Left lobe of liver (tissue), 2 donors: ENCODE measurements around the gene SLC43A2. TPM values are rescaled to one million over a fixed set of nuclear protein-coding genes. Genes with fewer than 3 reads are reported as not detected.
"Not testable (repeated sequence)": the region's sequence is repeated elsewhere in the genome, so short reads cannot be mapped to it uniquely, and the experiment has no call there.

ENCODE experiments used
- ATAC-seq: fragments of 200-7000 bp; cut with Tn5 transposase; one replicate; pipeline ENCODE4 v1.9.1; 2020; ENCODE audit warnings: mild to moderate bottlenecking, moderate library complexity
- DNase-seq: peaks from one replicate; pipeline ENCODE4 v3.0.0-alpha.2; 2020; ENCODE audit warnings: low spot score
- total RNA-seq: library from RNA; stranded (reverse); gene quantifications from one replicate; pipeline ENCODE4 v1.2.1, GENCODE V29; 2021
- donor health status: DM: no; HTN: no; CAD: no; lungs with moderate emphysema.
- donor health status: DM: no; HTN: yes; CAD: no.

Gene SLC43A2
- total RNA-seq, 1 donor from 2014 or later: 3.1 TPM

DNA sequence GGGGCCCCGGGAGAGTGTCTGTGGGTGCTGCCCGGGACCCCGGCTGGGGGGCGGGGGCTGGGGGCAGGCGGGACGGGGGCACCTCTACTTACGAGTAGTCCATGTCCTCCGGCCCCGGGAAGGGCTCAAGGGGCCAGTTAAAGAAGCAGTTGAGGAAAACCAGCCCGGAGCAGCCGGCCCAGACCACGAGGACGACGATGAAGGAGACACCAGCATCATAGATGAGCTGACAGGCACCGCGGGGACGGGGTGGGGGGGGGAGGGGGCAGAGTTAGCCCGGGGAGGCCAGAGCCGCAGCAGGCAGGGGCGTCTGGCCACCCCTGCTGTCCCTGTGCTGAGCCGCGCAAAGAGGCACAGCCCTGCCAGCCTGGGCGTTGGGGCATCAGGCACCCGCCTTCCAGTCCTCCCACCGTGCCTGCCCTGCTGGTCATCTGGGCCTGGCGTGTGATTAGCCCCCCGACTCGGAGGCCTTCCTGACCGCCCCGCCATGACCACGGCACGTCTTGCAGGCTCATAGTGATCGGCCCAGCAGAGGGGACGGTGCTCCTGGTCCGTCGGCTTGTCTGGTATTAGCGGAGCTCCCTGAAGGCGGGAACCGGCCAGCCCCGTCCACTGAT, 37.1 kb downstream of the SLC43A2 start:
- DNase-seq (no peak), ATAC-seq (no peak)

DNA sequence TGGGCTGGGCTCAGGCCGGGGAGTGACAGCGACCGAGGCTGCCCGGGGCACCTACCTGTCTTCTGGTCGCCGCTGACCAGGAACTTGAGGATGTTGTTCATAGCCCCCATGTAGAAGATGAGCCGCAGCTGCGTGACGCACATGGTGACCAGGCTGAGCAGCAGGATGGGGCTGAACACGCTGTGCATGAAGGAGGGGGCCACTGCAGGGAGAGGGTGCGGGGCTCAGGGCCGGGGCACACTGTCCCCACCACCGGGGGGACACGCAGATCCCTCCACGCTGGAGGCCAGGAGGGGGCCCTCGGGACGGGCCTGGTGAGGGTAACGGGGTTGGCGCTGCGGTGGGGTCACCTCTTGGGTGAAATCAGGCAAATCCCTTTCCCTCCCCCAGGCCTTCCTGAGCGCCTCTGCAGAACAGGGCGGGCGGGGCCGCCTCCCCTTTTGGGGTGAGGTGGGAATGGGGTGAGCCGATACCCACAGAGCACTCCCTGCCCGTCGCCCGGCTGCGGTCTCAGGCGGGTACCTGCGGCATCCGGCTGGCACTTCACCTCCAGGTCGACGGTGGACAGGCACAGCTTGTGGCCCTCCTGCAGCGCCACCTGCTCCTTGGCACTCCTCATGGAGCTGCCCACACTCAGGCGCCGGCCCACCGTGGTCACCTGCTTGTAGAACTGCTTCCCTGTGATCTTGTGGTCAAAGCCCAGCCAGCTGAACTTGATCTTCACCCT, 37.7 kb downstream of the SLC43A2 start:
- ATAC-seq (no peak), DNase-seq (no peak)

DNA sequence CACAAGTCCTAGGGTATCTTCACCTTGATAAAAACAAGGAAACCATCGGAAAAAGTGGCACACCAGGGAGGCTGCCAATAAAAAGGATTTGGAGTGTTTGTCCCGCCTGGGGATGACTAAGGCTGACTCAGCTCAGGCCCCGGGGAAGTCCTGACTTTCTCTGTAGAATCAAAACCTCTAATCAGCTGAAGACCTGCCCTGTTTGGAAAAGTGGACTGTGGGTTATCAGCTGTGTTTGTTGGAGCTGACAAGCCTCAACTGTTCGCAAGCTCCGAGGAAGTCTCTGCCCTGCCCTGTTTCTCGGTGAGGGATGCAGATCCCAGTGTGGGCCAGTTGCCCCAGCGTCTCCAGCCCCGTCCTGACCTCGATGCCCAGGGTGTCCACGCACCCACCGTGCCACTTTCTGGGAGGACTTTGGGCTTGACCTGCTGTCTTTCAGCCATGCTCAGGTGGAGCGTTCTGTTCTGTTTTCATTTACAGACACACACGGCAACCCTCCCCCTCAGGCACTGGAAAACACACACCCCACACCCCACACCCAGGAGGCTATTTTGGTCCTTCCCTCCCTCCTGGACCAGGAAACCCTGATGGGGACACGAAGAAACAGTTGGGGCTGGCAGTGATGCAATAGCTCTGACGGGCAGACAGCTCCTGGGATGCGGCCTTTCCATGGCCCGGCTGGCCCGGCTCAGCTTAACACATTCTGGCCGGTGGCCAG, 38.4 kb downstream of the SLC43A2 start:
- DNase-seq: no peak

DNA sequence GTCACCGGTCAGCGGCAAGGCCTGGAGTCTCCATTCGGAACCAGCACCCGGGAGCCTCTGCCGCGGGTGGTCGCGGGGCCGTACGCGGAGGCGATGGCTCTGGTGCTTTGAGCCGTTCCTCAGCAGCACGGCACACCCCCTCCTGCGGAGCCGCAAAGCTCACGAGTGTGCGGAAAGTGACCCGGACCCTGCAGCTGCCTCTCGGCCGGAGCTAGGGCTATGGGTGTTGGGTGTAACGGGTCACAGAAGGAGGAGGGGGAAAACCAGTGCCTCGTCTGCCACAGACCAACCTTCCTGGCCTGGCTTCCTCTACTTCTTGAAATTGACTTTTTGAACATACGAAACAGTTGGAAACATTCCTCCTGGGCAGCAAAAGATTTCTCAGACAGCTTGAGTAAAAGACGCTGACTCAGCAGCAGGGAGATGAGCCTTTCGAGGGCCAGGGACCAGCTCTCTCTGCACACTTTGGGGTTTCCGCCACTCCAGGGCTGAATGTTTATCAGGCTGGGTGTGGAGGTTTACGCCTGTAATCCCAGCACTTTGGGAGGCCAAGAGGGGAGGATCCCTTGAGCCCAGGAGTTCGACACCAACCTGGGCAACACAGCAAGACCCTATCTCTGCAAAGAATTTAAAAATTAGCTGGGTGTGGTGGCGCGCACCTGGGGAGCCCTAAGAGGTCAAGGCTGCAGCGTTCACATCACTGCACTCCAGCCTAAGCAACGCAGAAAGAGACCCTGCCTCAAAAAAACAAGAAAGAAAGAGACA, 39.6 kb downstream of the SLC43A2 start:
- DNase-seq: no peak
- ATAC-seq: no peak

More for the DNA sequence above, 38.4 kb downstream of the SLC43A2 start:
- peak; percentile 49 for ATAC-seq

DNA sequence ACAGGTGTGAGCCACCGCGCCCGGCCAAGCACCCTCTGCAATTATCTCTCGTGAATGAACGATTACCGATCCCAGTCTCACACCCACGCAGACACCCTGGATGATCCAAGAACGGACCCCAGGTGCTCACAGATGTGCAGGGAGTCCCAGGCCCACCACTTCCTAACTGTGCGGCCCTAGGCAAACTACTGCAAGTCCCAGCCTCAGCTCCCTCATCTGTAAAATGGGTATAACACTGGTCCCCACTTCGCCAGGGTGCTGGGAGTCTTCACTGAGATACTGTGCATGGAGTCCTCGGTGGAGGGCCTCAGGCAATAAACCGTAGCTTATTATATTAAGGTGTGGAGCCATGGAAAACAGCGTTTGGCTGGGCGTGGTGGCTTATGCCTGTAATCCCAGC, 44.5 kb downstream of the SLC43A2 start:
- no peak for DNase-seq
- no peak for ATAC-seq

DNA sequence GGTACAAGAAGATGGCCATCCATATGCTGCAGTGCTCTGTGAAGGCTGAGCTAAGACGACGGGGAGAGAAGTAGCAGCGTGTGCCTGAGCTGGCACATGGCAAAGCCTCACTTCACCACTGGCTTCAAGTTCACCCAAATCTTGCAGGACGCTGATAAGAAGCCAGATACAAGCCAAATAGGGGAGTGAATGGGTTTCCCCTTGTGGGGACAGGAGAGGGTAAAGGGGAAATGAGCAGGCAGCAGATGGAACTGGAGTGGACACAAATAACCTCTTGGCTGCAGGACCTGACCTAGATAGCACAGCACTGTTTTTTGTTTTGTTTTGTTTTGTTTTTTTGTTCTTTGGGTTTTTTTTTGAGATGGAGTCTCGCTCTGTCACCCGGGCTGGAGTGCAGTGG, 45.1 kb downstream of the SLC43A2 start:
- DNase-seq (no peak), ATAC-seq (no peak)

DNA sequence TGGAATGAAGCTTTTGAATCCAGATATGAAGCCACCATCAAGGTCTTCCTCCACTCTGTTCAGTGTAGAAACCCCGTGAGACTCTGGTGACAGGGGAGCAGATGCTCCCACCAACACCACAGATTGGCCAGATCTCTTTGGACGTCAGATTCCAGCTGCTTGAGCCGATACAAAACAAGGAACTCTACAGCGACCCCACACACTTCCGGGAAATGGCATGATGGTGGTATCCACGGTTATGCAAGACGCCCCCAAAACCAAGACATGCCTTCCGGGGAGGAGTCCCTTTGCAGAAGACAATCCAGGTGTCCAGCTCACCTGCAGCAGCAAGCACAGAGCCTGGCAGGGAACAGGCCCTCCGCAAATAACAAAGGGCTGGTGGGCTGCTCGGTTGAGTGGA, 46.3 kb downstream of the SLC43A2 start:
- no peak for ATAC-seq
- no peak for DNase-seq

DNA sequence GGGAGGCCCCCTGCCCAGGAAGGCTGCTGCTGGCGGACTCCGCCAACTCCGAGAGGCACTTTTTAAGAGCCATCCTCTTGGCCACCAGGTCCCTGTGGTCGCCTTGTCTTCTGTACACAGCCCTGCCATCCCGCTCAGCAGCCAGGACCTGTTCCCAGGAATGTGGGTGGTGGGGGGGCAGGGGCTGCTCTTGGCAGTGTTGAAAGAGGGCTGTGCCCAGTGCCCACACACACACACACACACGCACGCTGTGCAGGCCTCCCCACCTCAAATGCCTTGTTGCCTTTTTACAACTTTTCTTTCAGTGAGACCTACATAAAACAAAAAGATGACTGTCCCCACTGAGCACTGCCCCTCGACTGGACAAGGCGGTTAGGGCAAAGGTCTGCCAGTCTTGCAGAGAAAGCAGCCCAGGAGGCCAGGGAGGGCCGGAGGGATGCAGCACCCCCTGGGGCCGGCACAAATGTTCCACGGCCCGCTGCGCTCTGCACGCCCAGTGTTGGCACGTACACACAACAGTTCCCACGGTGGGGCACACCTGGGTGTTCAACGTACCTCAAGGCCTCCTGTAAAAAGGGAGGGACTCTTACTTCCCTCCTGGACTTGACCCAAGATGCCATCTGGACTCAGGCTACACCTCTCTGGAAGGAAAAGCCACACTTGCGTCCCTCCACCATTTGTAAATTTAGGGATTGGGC, 47.5 kb downstream of the SLC43A2 start:
- DNase-seq: no peak
- peak; percentile 2 for ATAC-seq

DNA sequence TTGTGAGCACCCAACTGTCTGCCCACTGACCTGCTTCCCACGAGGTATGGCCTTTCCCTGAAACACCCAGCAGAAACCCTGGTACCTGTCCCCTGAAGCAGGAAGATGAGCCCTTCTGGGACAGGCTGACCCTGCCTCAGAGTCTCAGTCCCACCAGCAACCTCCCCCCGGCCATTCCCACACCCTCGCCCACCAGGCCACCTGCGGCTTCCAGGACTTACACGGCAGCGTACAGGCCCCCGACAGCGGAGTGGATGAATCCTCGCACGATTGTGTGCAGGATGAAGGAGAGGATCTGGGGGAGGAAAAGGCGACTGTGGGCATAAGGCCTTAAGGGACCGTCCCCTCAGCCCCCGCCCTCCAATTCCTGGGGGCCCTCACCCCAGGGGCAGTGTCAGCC, 50.6 kb downstream of the SLC43A2 start:
- ATAC-seq (no peak), DNase-seq (no peak)

DNA sequence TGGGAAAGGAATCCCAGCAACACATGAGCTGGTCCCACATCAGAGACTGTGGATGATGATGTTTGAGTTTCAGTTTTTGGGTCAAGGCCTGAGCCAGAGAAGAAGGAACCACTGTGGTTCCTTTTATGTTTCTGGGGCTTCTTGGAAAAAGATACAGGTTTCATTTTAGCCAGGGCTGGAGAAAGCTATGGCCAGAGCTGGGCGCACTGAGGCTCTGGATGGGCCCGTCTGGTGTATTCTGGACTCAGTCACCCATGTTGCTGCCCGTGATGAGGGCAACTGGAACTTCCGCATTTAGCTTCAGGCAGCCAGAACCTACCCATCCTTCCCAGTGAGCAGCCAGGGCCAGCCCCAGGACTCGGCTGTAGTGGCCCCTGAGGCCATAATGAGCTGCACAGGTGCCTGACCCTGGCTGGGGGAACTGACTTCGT, 51.0 kb downstream of the SLC43A2 start:
- DNase-seq (no peak), ATAC-seq (no peak)

DNA sequence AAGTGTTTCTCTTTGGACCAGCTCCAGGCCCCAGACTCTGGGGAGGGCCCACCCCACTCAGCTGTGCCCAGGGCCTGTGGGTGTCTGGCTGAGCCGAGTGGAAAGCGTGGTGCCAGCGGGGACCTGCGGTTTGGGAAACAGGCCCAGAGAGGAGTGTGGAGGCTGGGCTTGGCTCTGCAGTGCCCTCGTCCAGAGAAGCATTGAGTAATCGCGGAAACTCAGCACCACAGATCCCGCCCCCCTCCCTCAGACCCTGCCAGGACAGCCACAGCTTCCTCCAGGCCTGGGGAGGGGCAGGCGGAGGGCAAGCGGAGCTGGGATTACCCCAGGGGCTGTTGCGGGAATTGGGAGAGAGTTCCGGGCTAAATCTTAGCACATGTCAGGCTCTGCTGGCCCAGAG, 51.5 kb downstream of the SLC43A2 start:
- DNase-seq: peak; percentile 92
- peak; percentile 78 for ATAC-seq

DNA sequence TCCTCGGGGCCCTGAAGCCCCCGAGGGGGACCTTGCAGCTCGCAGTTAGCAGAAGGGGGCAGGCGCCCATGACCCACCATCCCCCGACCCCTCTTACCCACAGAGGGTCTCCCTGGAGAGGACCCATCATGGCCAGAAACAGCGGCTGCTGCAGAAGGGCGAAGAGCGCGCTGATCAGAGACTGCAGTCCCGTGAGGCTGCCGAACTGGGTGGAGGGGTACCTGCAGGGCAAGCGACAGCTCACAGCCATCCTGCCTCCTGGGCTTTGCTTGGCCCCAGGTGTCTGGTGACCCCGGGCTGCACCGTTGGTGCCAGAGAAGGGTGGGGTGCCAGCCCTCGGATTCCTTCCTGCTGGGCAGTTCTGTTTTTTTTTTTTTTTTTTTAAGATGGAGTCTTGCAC, 52.1 kb downstream of the SLC43A2 start:
- no peak for DNase-seq

DNA sequence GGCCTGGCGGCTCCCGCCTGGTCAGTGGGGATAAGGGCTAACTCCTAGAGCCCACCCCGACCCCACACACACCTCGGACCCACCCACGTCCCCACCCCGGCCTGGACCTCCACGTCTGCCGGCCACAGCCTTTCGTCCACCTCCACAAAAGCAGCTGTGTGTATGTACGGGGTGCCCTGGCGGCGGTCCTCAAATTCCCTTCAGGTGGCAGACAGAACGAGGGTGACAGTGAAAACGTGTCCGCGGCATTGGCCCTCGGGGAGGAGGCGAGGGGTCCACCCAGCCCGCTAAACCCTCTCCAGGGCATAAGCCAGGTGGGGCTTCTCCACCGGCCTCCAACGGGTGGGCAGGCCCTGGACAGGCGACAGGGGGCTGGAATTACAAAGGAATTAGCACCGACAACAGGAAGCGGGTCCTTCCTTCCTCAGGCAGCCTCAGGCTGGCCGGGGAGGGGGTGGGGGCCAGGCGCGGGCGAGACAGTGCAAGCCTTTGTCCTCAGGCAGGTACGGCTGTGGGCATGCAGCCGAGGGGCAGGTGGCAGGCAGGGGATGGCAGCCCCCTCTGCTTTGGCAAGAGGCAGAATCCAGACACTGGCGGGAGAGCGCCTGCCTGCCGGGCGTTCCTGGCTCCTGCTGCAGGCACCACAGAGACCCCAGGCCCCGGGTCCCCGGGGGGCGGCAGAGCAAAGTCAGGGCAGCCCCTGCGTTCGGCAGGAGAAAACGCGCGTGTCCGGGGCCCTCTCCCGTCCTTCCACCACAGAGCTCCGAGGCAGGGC, 53.8 kb downstream of the SLC43A2 start:
- ATAC-seq (no peak), DNase-seq (no peak)

More for the DNA sequence above, 52.1 kb downstream of the SLC43A2 start:
- ATAC-seq: no peak

DNA sequence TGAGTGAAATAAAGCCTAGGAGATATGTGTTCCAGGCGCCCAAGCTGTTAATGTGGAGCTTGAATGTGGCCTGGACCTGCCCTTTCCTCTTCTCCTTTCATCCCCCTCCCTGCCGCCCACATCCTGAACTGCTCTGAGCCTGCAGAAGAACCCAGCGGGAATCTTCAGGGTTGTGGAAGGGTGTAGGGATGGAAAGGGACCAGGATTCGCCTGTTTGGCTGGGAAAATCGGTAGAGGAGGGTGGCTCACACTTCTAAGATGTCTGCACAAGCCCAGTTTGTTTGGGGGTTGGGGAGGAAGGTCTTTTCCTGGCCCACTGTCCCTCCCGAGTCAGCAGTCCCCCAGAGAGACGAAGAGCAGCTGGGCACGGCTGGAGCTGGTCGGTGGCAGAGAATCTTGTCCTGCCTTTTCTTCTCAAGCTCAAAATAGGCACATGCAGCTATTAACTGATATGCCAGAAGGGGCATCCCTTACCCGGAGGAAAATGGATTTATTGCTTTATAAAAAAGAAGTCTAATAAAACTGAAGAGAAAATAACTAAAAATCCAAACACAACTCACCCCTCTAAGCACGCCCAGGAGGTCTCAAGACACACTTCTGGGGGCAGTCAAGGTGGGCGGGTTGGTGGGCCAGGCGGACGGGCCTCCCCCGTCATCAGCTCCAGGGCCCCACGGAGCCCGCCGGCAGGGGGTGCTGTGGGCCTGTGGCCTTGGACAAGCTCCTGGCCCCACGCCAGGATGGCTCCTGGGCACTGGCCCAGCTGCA, 54.5 kb downstream of the SLC43A2 start:
- ATAC-seq: peak; percentile 80
- peak; percentile 90 for DNase-seq

DNA sequence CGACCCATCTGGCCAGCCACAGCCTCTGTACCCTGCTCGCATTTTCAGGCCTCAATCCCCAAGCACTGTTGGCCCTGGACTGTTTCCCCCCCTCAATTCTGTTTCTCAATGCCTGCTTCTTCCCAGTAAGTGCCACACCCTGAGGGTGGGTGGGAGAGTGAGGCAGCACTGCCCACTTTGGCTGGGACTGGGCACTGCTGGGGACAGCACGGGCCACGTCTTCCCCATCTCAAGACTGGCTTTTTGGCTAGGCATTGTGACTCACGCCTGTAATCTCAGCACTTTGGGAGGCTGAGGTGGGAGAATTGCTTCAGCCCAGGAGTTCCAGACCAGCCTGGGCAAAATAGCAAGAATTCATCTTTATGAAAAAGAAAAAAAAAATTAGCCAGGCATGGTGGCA, 56.0 kb downstream of the SLC43A2 start:
- not testable (repeated sequence) for DNase-seq, ATAC-seq

DNA sequence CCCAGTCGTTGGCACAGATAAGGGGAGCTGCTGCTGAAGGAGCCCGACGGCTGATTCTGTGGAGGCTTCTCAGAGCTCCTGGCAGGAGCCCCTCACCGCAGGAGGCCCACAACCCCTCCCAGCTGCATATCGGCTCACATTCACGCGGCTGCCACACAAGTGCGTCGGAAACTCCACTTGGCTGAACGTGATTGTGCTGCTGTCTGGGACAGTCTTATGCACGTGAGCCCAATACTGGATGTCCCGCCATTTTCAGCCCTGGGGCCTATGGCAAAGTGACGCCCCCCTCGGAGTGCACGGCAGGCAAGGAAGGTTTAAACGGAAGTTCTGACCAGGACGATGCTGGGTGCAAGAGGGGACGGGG, 57.3 kb downstream of the SLC43A2 start:
- ATAC-seq (no peak), DNase-seq (no peak)

DNA sequence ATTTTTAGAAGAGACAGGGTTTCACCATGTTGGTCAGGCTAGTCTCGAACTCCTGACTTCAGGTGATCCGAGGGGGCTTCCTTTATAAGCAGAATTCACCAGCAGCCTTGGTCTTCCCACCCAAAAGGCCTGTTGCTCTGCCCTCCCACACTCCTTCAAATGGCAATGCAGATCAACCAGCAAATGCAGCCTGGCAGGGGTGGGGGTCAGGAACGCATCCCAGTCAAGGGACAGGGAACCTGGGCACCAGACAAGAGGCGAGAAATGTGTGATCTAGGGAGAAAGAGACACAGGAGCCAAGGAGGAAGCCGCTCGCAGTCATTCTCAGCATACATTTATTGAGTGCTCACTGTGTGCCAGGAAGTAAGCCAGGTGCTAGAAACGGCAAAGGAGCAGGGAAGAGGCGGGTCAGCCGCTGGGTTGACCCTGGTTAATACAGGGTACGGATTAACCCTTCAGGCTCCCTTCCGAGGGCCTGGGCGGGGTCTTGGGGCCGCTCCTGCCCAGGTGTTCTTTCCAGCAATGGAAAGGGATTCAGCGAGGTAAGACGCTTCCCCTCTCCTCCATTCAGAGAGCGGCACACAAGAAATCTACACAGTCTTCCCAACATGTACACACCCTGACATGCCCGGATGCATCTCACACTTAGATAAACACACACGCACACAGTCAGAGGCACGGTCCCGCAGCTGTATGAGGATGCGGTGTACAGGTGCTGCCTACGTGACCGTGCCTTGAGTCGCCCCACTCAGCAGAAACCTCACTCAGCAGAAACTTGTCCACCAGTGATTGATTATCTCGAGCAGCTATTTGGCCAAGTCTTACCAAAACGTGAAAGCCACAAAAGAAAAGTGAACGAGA, 59.5 kb downstream of the SLC43A2 start:
- no peak for ATAC-seq
- no peak for DNase-seq

DNA sequence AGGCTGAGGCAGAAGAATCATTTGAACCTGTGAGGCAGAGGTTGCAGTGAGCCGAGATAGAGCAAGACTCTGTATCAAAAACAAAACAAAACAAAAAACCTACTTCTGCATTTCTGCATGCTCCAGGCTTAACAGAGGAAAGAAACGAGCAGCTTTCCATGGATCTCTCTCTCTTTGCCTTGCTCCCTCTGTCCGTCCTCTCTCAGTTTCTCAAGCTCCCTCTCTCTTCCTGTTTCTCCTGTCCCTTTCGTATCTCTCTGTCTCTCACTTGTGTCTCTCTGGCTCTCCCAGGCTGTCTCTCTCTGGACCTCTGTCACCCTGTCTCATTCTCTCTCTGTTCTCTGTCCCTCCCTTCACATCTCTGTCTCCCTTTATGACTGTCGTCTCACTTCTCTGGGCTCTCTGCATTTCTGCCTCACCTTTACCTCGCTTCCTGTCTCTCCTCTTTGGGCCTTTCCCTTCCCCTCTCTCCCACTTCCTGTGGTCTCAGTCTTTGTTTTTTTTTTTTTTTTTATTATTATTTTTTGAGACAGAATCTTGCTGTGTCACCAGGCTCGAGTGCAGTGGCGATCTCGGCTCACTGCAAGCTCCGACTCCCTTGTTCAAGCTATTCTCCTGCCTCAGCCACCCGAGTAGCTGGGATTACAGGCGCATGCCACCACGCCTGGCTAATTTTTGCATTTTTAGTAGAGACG, 62.0 kb downstream of the SLC43A2 start:
- ATAC-seq (no peak), DNase-seq (no peak)
